CD4-positive, alpha-beta T cell treated with Interleukin-15 for 1 hour (primary cell): ENCODE results near the gene SREBF1.

Experiments
- DNase-seq: peaks from one replicate; pipeline ENCODE4 v3.0.0-alpha.2; 2020

SREBF1 gene

GRCh38 chr17:17772231-17772630, 64.6 kb downstream of the SREBF1 start:
- DNase-seq: no peak

- DNase-seq: no peak
Measured at GRCh38 chr17:17771498-17772201, 65.1 kb downstream of the SREBF1 start.

GRCh38 chr17:17770632-17771044, 66.1 kb downstream of the SREBF1 start:
- no peak for DNase-seq

GRCh38 chr17:17769869-17770631, 66.7 kb downstream of the SREBF1 start:
- DNase-seq: no peak

GRCh38 chr17:17768424-17769088, 68.2 kb downstream of the SREBF1 start:
- no peak for DNase-seq

GRCh38 chr17:17767887-17768418, 68.8 kb downstream of the SREBF1 start:
- DNase-seq: no peak

GRCh38 chr17:17767154-17767869, 69.5 kb downstream of the SREBF1 start:
- no peak for DNase-seq

GRCh38 chr17:17766744-17767120, 70.1 kb downstream of the SREBF1 start:
- DNase-seq: no peak

- DNase-seq: peak; percentile 40
Measured at GRCh38 chr17:17766077-17766743, 70.6 kb downstream of the SREBF1 start.

GRCh38 chr17:17765359-17766076, 71.3 kb downstream of the SREBF1 start:
- no peak for DNase-seq

GRCh38 chr17:17763734-17764133, 73.1 kb downstream of the SREBF1 start:
- no peak for DNase-seq

- no peak for DNase-seq
Measured at GRCh38 chr17:17763136-17763535, 73.7 kb downstream of the SREBF1 start.

- DNase-seq: no peak
Measured at GRCh38 chr17:17762744-17763105, 74.1 kb downstream of the SREBF1 start.
